ENCODE measurements around the gene OVOL1. TPM values are rescaled to one million over a fixed set of nuclear protein-coding genes. Genes with fewer than 3 reads are reported as not detected.
"Not testable (repeated sequence)": the region's sequence is repeated elsewhere in the genome, so short reads cannot be mapped to it uniquely, and the experiment has no call there.

The OVOL1 gene
- total RNA-seq, 1 donor from 2014 or later = not detected

DNA sequence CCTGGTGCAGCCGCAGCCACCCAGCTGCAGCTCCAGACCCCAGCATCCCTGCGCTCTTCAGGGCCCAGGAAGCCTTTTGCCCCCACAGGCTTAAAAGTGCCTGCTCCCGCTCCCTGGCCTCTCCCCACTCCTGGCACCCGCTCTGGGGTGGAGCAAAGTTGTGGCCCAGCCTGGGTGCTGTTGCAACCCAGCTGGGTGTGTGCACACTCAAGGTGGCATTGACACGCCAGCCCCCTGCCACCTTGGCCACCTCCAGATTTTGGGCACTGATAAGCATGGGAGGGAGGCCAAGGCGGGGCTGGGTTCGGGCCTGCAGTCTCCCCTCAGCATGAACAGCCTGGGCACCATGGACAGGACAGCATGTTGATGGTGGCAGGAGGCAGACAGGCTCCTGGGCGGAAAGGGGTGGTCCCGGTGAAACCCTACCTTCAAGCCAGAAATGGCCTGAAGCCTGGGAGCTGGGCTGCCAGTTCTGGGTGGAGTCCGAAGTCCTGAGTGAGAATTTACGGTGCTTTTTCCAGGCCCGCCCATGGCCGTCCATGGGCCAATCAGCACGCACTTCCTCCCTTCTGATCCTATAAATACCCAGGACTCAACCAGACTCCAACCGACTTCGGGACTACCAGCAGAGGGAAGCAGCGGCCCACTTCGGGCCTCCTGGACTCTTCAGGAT is 42.7 kb upstream of the OVOL1 start:
- Mint-ChIP-seq H3K27me3 (ENCODE audit: low read depth) (peaks cover 66% of the 10 kb centered on the region), H3K36me3 (ENCODE audit: low read depth) (no peaks in the 10 kb centered on the region), H3K4me3 (no peak overlapping the region), H3K27ac (ENCODE audit: unreplicated experiment) (no peak overlapping the region), H3K4me1 (no peaks in the 10 kb centered on the region), H3K9me3 (no peaks in the 10 kb centered on the region)
- DNase-seq (ENCODE audit: low read depth, low spot score) = peak; percentile 8
- peak; percentile 50 for TF ChIP-seq CTCF (conservative IDR thresholded peaks at IDR 0.05)

GRCh38 chr11:65744699-65745042 is 42.2 kb upstream of the OVOL1 start:
- Mint-ChIP-seq H3K36me3 (ENCODE audit: low read depth) (no peaks in the 10 kb centered on the region), H3K4me1 (no peaks in the 10 kb centered on the region), H3K9me3 (no peaks in the 10 kb centered on the region), H3K4me3 (no peak overlapping the region), H3K27ac (ENCODE audit: unreplicated experiment) (no peak overlapping the region), H3K27me3 (ENCODE audit: low read depth) (peaks cover 71% of the 10 kb centered on the region)
- no peak for DNase-seq (ENCODE audit: low read depth, low spot score)
- TF ChIP-seq CTCF (conservative IDR thresholded peaks at IDR 0.05) = no peak

DNA sequence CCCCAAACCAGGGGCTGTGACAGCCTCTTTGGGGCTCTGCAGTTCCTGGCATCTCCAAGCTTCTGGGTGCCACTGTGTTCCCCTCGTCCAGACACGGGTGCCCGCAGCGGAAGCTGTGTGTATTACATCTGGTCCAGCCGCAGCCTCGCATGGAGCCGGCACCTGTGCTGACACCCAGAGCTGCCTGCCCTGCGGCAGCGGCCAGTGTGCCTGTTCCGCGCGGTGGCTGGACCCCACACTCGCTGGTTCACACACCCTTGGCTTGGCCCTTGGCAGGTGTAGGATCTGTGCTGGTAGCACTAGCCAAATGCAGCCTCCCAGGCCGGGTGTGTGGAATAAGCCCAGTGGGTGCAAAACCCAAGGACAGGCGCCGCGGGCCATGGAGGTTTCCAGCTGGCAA is 41.8 kb upstream of the OVOL1 start:
- H3K4me1 Mint-ChIP-seq = no peaks in the 10 kb centered on the region
- no peaks in the 10 kb centered on the region for H3K9me3 Mint-ChIP-seq
- peaks cover 71% of the 10 kb centered on the region for H3K27me3 Mint-ChIP-seq (ENCODE audit: low read depth)
- H3K36me3 Mint-ChIP-seq (ENCODE audit: low read depth) = no peaks in the 10 kb centered on the region
- H3K4me3 Mint-ChIP-seq = no peak overlapping the region
- no peak for TF ChIP-seq CTCF (conservative IDR thresholded peaks at IDR 0.05)
- no peak overlapping the region for H3K27ac Mint-ChIP-seq (ENCODE audit: unreplicated experiment)
- DNase-seq (ENCODE audit: low read depth, low spot score) = no peak

DNA sequence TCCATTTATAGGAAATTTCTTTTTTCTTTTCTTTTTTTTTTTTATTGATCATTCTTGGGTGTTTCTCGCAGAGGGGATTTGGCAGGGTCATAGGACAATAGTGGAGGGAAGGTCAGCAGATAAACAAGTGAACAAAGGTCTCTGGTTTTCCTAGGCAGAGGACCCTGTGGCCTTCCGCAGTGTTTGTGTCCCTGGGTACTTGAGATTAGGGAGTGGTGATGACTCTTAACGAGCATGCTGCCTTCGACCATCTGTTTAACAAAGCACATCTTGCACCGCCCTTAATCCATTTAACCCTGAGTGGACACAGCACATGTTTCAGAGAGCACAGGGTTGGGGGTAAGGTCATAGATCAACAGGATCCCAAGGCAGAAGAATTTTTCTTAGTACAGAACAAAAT is 24.7 kb upstream of the OVOL1 start:
- not testable (repeated sequence) for DNase-seq (ENCODE audit: low read depth, low spot score); H3K36me3 Mint-ChIP-seq (ENCODE audit: low read depth); H3K9me3 Mint-ChIP-seq; H3K4me3 Mint-ChIP-seq; H3K27ac Mint-ChIP-seq (ENCODE audit: unreplicated experiment); H3K4me1 Mint-ChIP-seq
- peaks cover 20% of the 10 kb centered on the region for H3K27me3 Mint-ChIP-seq (ENCODE audit: low read depth)

DNA sequence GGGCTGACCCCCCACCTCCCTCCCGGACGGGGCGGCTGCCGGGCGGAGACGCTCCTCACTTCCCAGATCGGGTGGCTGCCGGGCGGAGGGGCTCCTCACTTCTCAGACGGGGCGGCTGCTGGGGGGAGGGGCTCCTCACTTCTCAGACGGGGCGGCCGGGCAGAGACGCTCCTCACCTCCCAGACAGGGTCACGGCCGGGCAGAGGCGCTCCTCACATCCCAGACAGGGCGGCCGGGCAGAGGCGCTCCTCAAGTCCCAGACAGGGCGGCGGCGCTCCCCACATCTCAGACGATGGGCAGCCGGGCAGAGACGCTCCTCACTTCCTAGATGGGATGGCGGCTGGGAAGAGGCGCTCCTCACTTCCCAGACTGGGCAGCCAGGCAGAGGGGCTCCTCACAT is 24.0 kb upstream of the OVOL1 start:
- H3K27ac Mint-ChIP-seq (ENCODE audit: unreplicated experiment); H3K4me1 Mint-ChIP-seq; H3K36me3 Mint-ChIP-seq (ENCODE audit: low read depth); H3K9me3 Mint-ChIP-seq; DNase-seq (ENCODE audit: low read depth, low spot score); H3K4me3 Mint-ChIP-seq: not testable (repeated sequence)
- H3K27me3 Mint-ChIP-seq (ENCODE audit: low read depth) = peaks cover 15% of the 10 kb centered on the region

DNA sequence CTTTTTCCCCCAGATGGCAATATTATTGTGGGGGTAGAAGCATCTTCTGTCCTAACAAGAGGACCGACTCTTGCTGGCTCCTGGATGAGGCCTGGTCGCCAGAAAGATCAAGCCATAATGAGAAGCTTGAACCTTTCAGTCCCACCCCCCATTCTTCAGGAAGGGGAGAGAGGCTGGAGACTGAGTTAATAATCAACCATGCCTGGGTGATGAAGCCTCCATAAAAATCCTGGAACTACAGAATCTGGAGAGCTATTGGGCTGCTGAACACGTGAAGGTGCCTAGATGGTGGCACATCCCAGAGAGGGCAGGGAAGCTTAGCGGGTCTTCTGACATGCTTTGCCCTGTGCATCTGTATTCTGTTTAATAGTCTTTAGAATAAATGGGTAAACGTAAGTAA is 22.4 kb upstream of the OVOL1 start:
- TF ChIP-seq CTCF (conservative IDR thresholded peaks at IDR 0.05) = no peak
- no peak overlapping the region for H3K4me3 Mint-ChIP-seq
- H3K27ac Mint-ChIP-seq (ENCODE audit: unreplicated experiment) = no peak overlapping the region
- no peaks in the 10 kb centered on the region for H3K36me3 Mint-ChIP-seq (ENCODE audit: low read depth)
- peaks cover 8% of the 10 kb centered on the region for H3K27me3 Mint-ChIP-seq (ENCODE audit: low read depth)
- no peaks in the 10 kb centered on the region for H3K4me1 Mint-ChIP-seq
- peaks cover under 1% of the 10 kb centered on the region for H3K9me3 Mint-ChIP-seq
- no peak for DNase-seq (ENCODE audit: low read depth, low spot score)
